HG02981 (cell line): ENCODE data around the gene COX19.
A peak's percentile ranks its signal among the peaks of the same experiment; 100 is the strongest.
"Not testable (repeated sequence)": the region's sequence is repeated elsewhere in the genome, so short reads cannot be mapped to it uniquely, and the experiment has no call there.

Experiments
- ATAC-seq: cut with Tn5 transposase; IDR thresholded peaks from one replicate; pipeline ENCODE4 v1.9.1; 2021; ENCODE audit warnings: mild to moderate bottlenecking, moderate library complexity; ENCODE audit not compliant: unreplicated experiment

The COX19 gene

DNA sequence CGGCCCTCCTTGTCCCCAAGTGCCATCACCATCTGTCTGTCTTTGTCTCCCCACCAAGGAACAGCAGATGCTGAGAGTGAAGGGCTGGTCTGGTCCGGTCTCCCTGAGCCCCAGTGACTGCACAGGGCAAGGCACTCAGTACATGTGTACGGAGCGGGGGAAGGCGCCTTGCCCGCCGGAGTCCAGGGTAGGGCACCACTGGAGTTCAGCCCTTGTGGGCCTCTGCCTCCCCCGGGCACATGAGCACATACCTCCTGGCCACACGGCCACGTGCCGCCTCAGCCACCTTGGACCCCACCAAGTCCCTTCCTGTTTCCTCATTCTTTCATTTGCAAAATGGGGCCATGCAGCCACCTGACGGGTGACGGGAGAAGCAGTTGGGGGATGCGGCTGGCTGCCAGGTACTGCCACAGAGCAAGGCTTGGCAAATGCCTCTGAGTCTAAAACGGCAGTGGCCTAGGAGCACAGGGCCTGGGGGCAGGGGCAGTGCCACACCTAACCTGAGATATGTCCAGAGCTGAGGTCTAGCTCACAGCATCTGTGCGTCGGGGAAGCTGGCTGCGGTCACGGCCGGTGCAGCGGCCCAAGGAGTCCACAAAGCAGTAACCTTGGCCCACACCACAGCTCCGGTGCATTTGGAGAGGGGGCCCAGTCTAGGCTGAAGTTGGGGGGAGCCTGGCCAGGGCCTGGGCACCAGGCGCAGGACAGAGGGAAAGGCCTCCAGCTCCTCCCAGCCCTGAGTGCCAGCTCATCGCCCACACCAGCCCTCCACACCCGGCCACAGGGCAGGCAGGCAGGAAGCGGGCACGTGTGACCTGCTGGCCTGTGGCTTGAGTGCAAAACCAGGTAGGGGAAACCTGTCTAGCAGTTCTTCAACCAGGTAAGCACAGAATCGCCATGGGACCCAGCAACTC is 26.1 kb downstream of the COX19 start:
- ATAC-seq: no peak

DNA sequence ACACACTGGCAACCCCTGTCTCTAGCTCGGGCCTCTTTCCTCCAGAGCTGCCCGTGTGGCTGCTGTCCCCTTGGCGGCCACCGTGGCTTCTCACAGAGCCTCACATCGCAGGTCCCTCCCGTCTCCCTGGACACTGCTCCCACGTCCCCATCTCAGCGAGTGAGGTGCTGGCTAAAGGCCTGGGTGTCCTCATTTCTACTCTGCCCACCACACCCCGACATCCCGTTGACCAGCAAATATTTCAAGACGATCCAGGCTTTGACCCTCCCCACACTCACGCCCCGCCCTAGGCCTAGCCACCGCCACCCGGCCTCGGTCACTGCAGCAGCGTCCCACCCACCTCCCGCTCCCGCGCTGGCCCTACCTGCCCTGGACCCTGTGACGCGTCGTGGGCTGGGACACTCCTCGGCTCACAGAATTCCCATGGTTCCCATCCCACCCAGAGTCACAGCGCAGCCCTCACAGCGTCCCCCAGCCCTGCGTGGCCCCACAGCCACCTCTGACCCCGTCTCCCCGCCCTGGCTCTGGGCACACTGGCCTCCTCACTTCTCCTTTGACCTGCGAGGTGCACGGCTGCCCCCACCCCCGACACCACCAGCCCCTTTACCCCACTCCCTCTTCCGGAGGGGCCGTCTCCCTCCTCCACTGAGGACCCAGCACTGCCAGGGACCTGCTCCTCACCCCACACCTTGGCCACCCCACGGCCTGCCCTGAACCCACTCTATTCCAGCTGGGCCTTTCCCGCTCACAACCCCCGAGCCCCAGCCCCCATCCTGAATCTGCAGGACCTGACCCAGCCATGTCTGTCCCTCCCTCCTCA is 27.7 kb downstream of the COX19 start:
- no peak for ATAC-seq

DNA sequence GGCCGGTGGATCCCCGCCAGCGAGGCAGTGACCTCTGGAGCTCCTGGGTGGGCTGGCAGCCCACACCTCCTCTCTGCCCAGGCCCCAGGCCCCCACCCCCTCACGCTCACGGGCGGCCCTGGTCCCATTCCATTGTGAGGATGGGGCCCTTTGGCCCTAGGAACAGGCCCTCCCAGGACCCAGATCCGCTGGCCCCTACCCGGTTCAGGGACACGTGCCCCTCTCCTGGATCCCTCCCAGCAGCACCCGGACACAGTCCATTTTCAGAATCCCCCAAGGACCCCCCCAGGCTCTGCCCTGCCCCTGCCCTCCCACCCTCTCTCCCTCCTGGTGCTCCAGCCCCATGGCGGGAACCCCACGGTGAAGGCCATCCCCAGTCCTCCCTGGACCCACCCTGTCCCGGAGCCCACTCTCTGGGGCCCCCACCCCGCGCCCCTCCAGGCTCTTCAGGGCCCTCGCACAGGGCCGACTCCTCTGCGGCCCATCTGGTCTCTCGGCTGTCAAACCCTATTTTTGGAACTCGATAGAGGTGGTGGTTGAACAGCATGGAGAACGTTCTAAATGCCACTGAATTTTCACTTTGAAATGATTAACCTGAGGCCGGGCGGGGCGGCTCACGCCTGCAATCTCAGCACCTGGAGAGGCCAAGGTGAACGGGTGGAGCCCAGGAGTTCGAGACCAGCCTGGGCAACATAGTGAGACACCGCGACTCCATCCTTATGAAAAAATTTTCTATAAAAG is 28.9 kb downstream of the COX19 start:
- no peak for ATAC-seq

DNA sequence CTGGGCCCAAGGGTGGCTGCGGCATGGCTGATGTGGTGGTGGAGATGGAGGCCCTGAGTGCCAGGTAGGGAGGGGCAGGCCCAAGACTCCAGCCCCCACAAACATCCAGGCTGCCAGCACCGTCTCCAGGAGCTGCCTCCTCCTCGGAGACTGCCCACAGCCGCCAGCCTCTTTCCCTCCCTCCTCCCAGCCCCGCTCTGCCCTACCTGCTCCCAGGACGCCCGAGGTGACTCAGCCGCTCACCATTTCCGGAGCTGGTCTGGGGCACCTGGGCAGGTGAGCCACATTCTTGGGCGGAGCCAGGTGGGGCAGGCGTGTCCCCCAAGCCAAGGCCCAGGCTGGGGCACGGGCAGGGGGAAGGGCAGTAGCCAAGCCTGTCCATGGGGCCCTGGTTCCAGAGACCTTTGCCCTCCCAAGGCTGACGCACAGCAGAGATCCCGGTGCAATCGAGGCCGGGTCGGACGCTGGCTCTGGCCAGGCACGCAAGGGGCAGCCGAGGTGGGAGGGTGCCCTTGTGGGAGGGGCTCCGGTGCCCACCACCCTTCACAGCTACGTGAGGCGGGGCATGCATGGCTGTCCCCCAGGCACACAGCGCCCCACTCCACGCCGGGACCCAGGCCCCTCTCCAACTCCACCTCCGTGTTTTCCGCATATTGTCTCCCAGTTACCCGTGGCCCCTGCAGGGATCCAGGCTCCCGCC is 29.6 kb downstream of the COX19 start:
- ATAC-seq: no peak

DNA sequence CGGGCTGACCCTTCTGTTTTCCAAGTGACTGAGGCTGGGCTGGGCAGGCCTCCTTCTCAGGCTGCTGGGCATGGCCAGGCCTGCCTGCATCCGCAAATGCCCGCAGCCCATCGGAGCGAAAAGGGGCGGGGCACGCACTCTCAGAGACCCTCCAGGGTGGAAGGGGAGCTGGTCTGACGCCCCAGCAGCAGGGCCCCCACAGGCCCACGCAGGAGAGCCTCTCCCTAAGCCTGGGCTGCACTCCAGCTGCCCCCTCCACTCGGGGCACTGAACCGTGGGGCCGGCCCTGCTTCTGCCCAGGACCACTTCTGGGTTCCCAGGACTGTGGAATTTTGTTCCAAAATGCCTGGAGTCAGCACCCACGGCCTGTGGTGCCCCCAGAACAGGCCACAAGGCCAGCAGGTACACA is 30.2 kb downstream of the COX19 start:
- ATAC-seq: no peak

DNA sequence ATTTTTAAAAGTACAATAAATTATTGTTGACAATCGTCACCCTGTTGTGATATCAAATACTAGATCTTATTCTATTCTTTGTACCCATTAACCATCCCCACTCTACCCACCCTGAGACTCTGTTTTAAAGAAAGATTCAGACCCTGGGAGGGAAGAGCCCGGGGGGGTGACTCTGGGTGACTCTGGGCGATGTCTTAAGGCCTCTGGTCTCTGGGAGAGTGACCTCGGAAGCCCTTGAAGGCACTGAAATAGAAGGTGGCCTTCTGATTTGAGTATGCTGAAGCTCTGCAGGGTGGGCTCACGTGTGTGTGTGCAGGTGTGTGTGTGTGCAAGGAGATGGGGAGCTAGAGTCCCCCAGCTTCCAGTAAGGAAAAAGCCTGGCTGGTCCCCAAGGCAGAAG is 30.6 kb downstream of the COX19 start:
- ATAC-seq: no peak

DNA sequence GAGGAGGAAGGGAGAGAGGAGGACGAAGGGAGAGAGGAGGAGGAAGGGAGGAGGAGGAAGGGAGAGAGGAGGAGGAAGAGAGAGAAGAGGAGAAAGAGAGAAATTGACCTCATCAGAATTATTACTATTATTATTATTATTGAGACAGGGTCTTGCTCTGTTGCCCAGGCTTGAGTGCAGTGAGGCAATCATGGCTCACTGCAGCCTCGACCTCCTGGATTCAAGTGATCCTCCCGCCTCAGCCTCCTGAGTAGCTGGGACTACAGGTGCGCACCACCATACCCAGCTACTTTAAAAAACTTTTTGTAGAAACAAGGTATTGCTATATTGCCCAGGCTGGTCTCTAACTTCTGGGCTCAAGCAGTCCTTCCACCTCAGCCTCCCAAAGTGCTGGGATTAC is 31.6 kb downstream of the COX19 start:
- ATAC-seq: not testable (repeated sequence)

DNA sequence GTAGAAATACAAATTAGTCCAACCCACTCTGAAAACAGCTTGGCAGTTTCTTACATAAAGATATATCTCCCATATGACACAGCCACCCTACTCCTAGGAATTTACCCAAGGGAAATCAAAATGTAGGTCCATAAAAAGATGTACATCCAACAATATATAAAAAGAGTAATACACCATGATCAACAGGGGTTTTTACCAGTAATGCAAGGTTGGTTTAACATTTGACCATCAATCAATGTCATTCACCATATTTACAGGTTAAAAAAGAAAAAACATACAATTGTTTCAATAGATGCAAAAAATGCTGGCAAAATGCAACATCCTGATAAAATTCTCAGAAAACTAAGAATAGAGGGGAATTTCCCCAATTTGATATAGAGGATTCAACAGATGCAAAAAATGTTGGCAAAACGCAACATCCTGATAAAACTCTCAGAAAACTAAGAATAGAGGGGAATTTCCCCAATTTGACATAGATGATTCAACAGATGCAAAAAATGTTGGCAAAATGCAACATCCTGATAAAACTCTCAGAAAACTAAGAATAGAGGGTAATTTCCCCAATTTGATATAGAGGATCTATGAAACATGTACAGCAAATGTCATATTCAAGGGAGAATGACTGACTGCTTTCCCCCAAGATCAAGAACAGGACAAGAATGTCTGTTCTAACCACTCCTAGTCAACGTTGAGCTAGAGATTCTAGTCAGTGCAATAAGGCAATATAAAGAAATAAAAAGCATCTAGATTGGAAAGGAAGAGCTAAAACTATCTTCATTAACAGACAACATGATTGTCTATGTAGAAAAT is 34.5 kb downstream of the COX19 start:
- ATAC-seq: no peak

DNA sequence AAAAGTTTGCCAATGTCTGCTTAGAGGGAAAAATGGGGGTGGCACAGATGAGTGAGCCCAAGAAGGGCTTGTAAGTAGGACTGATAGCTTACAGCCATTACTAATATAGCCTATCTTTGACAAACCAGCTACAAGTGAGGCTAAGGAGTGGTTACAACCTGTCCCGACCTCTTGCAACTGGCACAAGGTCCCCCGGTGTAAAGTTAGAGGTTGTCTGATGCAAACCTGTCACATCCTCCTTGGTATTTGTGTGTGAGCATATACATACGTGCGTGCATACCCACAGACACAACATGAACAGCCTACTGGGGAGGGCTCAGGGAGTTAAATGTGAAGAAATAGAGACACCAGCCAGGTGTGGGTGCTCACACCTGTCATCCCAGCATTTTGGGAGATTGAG is 35.5 kb downstream of the COX19 start:
- ATAC-seq: no peak

DNA sequence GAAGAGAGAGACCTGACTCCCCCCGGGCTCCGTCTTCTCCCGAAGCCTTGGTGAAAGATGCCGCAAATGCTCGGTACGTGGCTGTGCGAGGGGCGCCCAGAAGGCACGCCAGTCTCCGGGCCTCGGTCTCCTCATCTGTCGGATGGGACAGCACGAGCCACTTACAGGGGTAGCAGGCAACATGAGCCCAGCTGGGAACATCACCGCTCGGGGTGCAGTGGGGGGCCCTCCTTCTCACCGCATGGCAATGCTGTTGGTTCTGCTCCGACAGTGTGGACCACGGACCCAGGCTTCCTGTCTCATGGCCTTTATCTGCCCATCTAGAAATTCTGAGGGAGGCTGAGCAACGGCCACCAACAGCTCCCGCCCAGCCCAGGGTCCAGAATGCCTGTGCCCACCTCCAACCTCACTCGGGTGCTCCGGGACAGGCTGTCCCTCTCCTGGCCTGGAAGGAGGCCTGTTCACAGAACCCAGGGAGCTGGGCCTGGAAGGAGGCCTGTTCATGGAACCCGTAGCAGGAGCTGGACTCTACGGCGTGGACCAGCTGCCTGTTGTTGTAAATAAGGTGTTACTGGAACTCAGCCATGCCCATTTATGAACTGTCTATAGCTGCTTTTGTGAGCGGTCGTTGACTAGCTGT is 36.7 kb downstream of the COX19 start:
- ATAC-seq: no peak

DNA sequence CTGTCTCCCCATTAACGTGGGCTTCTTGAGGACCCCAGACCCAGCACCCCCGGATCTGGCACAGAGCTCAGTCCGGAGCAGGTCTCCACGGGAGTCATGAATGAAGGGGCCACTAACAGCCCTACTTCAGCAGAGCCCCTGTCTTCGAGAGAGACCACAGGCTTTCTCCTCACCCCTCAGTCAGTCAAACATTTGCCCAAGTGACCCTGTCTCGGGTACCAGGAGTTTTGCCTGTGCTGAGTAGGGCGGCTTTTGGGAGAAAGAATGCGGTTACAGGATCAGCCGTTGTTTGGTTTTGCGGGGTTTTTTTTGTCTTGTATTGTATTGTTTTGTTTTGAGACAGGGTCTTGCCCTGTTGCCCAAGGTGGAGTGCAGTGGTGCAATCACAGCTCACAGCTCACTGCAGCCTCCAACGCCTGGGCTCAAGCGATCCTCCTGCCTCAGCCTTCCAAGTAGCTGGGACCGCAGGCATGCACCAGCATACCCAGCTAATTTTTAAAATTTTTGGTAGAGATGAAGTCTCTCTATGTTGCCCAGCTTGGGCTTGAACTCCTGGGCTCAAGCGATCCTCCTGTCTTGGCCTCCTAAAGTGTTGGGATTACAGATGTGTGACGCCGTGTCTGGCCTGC is 37.4 kb downstream of the COX19 start:
- no peak for ATAC-seq

DNA sequence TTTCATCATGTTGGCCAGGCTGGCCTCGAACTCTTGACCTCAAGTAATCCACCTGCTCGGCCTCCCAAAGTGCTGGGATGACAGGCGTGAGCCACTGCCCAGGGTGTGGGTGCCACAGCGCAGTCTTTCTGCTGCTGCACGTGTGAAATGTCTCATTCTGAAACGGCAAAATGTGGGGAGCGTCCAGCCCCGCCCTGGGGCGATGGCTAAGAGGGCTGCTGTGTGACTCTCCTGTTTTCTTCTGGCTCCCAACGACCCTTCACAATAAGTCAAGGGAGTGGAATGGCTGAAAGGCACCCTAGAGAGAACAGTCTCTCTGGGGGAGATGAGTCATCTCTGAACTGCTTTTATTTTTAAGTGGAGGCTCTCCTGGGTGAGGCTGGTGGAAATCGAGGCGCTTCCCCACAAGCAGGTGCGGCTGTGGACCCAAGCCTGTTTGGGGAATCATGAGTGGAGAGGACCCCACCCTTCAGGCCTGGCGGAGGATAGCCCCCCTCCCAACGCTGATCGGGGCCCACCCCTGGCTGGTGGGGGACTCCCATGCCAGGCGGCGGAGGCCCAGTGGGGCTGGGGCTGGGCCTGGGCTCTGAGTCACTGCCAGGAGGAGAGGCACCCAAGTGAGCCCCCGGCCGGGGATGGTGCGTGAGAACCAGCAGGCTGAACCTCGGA is 38.8 kb downstream of the COX19 start:
- peak; percentile 84 for ATAC-seq

DNA sequence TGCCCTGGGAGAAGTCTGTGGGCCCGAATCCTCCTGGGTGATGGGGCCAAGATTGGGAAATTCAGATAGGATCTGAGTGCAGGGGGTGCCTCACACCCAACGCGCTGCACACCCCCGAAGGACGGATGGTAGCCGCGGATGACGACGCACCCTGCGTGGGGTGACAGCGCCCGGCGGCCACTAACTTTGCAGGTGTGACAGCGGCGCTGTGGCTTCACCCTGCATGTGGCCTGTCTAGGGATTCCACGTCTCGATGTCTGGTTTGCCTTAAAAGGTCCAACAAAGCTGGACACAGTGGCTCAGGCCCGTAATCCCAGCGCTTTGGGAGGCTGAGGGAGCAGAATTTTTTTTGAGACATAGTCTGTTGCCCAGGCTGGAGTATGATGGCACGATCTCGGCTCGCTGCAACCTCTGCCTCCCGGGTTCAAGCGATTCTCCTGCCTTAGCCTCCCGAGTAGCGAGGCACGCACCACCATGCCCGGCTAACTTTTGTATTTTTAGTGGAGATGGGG is 39.4 kb downstream of the COX19 start:
- ATAC-seq: no peak

DNA sequence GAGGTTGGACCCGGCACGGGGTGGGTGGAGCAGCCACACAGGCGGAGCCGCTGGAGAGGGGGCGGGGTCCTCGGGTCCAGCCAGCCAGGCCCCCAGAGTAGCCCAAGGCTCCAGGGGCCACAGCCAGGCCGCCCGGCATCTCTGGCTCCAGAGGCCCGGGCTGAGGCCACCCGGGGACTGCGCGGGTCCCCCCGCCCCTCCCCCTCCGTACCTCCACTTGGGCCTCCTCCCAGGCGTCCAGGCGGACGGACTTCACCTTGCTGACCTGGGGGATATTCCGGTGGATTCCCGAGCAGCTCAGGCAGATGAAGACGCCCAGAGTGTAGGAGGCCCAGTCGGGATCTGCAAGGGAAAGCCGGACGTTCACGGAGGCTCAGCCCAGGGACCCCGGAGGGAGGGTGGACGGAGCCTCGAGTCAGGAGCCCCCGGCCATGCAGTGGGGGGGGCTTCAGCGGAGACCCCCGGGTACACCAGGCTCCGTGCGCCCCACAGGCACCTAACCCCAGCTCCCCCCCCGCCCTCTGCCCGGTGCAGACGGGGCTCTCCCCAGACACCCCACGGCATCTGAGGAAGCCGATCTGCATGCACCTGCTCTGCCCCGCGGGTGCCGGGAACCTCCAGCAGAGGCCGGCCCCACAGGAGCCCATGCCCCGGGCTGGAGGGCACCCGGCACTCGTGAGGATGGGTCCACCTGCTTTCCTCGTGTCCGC is 40.0 kb downstream of the COX19 start:
- no peak for ATAC-seq

DNA sequence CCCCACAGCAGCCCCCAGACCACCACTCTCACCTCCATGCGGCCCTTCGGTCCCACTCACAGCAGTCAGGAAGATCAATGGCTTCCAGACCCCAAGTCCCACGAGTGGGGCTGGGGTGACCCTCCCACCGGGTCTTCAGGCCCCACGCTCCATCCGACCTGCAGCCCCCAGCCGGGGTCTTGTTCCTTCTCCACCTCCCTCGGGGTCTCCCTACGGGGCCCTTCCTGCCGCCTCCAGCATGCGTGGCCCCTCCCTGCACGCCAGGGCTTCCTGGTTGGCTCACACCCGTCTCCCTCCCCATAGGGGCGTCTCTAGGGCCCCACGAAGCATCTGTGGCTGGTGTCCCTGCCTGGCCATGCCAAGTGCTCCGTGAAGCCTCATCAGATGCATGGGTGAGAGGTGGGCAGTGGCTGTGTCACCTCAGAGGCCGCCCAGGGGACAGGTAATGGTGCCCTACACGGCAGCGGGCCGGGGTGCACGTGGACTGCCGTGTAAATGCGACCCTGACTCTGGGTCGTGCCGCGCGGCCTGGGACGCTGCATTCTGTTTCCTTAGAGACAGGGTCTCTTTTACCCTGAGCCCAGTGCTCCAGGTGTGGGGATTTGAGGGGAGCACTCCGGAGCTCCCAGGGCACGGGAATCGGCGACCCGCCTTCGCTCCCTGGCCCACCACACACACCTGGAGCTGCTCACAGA is 40.7 kb downstream of the COX19 start:
- no peak for ATAC-seq

DNA sequence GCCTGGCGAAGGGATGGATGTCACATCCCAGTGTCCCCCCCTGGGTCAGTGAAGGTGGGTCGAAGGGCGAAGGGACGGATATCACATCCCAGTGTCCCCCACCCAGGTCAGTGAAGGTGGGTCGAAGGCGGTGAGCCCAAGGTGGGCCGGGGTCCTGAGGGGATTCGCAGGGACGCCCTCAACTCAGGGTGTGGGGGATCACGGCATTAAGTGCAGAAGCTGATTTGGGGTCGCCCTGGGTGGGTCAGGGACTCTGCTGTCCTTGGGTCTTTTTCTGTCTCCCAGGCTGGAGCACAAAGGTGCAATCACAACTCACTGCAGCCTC is 42.7 kb downstream of the COX19 start:
- ATAC-seq: no peak
